Body of pancreas (tissue), 4 donors: ENCODE measurements around the gene CRTAP.

ENCODE experiments used
- CTCF ChIP-seq, 7 experiments: fragments of 450-650 bp in 4 of 7; fragments of 200-600 bp in 3 of 7; sonication (generic) in 3 of 7; IDR thresholded peaks; one replicate each; pipeline ENCODE4 v1.5.1; 2016 to 2019; ENCODE audit warnings: antibody characterized with exemption in 7 of 7
- POLR2A ChIP-seq, 3 donors: fragments of 450-650 bp; IDR thresholded peaks; one replicate each; pipeline ENCODE4 v1.6.1; 2016; ENCODE audit warnings: antibody characterized with exemption in 3 of 3, mild to moderate bottlenecking in 2 of 3

GRCh38 chr3:33153782-33154181 lies 40.0 kb downstream of the CRTAP start:
- TF ChIP-seq POLR2A (IDR thresholded peaks at IDR 0.05) (no peak), CTCF (IDR thresholded peaks at IDR 0.05) (no peak)
